ENCODE measurements around the gene TGFB1I1.
"Not testable (repeated sequence)": the region's sequence is repeated elsewhere in the genome, so short reads cannot be mapped to it uniquely, and the experiment has no call there.

TGFB1I1 gene

GRCh38 chr16:31471875-31472708 lies at the start of gene TGFB1I1:
TGFB1I1 (plus strand) TSS chr16:31472152; CDS start chr16:31472189, 37 bp downstream.
- no peak for FAIRE-seq

- no peak for FAIRE-seq
Measured at GRCh38 chr16:31423241-31423640, 48.7 kb upstream of the TGFB1I1 start.

- FAIRE-seq: no peak
Measured at GRCh38 chr16:31423801-31424200, 48.2 kb upstream of the TGFB1I1 start.

GRCh38 chr16:31427441-31428278 lies 44.3 kb upstream of the TGFB1I1 start:
- FAIRE-seq: no peak

GRCh38 chr16:31428279-31428597 lies 43.7 kb upstream of the TGFB1I1 start, which contains the start of gene COX6A2:
COX6A2 (minus strand) TSS chr16:31428360; CDS start chr16:31428325, 35 bp downstream.
- no peak for FAIRE-seq

GRCh38 chr16:31428638-31429247 lies 43.2 kb upstream of the TGFB1I1 start:
- FAIRE-seq: no peak

- no peak for FAIRE-seq
Measured at GRCh38 chr16:31429314-31429713, 42.6 kb upstream of the TGFB1I1 start.

- FAIRE-seq: no peak
Measured at GRCh38 chr16:31429796-31430195, 42.2 kb upstream of the TGFB1I1 start.

- FAIRE-seq: no peak
Measured at GRCh38 chr16:31430380-31431052, 41.4 kb upstream of the TGFB1I1 start.

- FAIRE-seq: no peak
Measured at GRCh38 chr16:31435341-31436220, 36.4 kb upstream of the TGFB1I1 start.

GRCh38 chr16:31436221-31437045 lies 35.5 kb upstream of the TGFB1I1 start:
- no peak for FAIRE-seq

GRCh38 chr16:31438414-31438813 lies 33.5 kb upstream of the TGFB1I1 start:
- FAIRE-seq: no peak

- FAIRE-seq: not testable (repeated sequence)
Measured at GRCh38 chr16:31439023-31439422, 32.9 kb upstream of the TGFB1I1 start.

- FAIRE-seq: no peak
Measured at GRCh38 chr16:31439519-31439918, 32.4 kb upstream of the TGFB1I1 start.

GRCh38 chr16:31440516-31441184 lies 31.3 kb upstream of the TGFB1I1 start:
- FAIRE-seq: no peak

- no peak for FAIRE-seq
Measured at GRCh38 chr16:31441956-31442355, 30.0 kb upstream of the TGFB1I1 start.

- FAIRE-seq: not testable (repeated sequence)
Measured at GRCh38 chr16:31445931-31446330, 26.0 kb upstream of the TGFB1I1 start.

GRCh38 chr16:31451201-31451600 lies 20.8 kb upstream of the TGFB1I1 start:
- FAIRE-seq: no peak

GRCh38 chr16:31451681-31452351 lies 20.1 kb upstream of the TGFB1I1 start:
- no peak for FAIRE-seq

GRCh38 chr16:31452631-31453106 lies 19.3 kb upstream of the TGFB1I1 start:
- no peak for FAIRE-seq
